ENCODE measurements around the gene MAPK4.

The MAPK4 gene

GRCh38 chr18:50722311-50722710 lies 162.4 kb downstream of the MAPK4 start:
- no peak for DNase-seq

GRCh38 chr18:50724751-50725151 lies 164.9 kb downstream of the MAPK4 start:
- DNase-seq, result no peak

GRCh38 chr18:50726960-50727589 lies 167.2 kb downstream of the MAPK4 start:
- DNase-seq, result no peak

GRCh38 chr18:50727721-50728471 lies 168.0 kb downstream of the MAPK4 start:
- no peak for DNase-seq

- DNase-seq, result no peak
Measured at GRCh38 chr18:50729376-50729775, 169.5 kb downstream of the MAPK4 start.

- no peak for DNase-seq
Measured at GRCh38 chr18:50729986-50730385, 170.1 kb downstream of the MAPK4 start.

- DNase-seq, result no peak
Measured at GRCh38 chr18:50734342-50734741, 174.5 kb downstream of the MAPK4 start.

GRCh38 chr18:50734886-50735285 lies 175.0 kb downstream of the MAPK4 start:
- DNase-seq, result no peak

GRCh38 chr18:50737127-50737526 lies 177.2 kb downstream of the MAPK4 start:
- no peak for DNase-seq

- no peak for DNase-seq
Measured at GRCh38 chr18:50738098-50738757, 178.3 kb downstream of the MAPK4 start.

- DNase-seq, result no peak
Measured at GRCh38 chr18:50742952-50743351, 183.1 kb downstream of the MAPK4 start.

GRCh38 chr18:50744253-50744652 lies 184.4 kb downstream of the MAPK4 start:
- no peak for DNase-seq

- no peak for DNase-seq
Measured at GRCh38 chr18:50745945-50746344, 186.1 kb downstream of the MAPK4 start.

GRCh38 chr18:50747849-50748242 lies 188.0 kb downstream of the MAPK4 start:
- DNase-seq, result no peak

GRCh38 chr18:50748243-50749229 lies 188.6 kb downstream of the MAPK4 start:
- no peak for DNase-seq

- no peak for DNase-seq
Measured at GRCh38 chr18:50749421-50749820, 189.5 kb downstream of the MAPK4 start.

GRCh38 chr18:50749945-50750344 lies 190.1 kb downstream of the MAPK4 start:
- no peak for DNase-seq

- DNase-seq, result no peak
Measured at GRCh38 chr18:50750546-50750945, 190.7 kb downstream of the MAPK4 start.

GRCh38 chr18:50751490-50751889 lies 191.6 kb downstream of the MAPK4 start:
- no peak for DNase-seq

GRCh38 chr18:50751947-50752346 lies 192.1 kb downstream of the MAPK4 start:
- DNase-seq, result no peak

- no peak for DNase-seq
Measured at GRCh38 chr18:50753311-50753710, 193.4 kb downstream of the MAPK4 start.

- no peak for DNase-seq
Measured at GRCh38 chr18:50754297-50754696, 194.4 kb downstream of the MAPK4 start.

GRCh38 chr18:50757358-50757757 lies 197.5 kb downstream of the MAPK4 start:
- DNase-seq, result no peak

Measured in activated CD4-positive, alpha-beta T cell treated with anti-CD3 and anti-CD28 coated beads, Interleukin-2, amount 50 U/mL, for 48 hours (primary cell).